Measurements from ENCODE around the gene RIC8A.

DNA sequence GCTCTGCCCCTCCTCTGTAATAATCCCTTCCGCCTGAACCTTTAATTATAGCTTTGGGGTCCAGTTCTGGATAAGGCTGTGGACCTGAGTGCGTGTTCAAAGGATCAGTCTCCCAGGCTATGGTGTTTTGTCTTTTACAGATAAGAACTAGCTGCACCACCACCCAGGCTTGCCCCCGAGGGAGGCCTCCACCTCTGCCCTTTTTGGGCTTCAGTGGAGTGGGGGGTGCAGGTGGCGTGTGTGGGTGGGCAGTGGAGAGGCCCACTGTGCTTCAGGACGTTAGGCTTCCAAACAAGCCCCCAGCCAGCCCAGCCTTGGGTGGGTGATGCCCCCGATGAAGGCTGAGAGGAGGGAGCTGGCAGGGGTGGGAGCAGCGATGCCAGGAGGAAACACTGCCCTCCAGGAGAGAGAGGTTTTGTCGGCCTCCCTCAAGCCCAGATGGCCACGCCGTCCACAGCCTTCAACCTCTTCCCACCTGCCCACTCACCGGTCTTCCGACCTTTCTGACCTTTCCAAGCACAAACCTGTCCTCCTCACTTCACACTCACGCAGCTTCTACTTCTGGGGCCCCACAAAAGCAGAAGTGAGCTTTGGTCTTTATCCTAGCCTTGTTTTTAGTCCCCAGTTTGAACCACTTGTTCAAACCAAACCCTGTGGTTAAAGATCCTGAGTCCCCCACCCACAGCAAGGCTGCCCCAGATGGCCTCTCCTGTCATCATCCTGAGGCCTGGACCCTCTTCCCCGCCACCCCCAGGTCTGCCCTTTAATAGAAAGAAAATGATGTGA, 49.6 kb downstream of the RIC8A start:
- TF ChIP-seq, protein P1, sequence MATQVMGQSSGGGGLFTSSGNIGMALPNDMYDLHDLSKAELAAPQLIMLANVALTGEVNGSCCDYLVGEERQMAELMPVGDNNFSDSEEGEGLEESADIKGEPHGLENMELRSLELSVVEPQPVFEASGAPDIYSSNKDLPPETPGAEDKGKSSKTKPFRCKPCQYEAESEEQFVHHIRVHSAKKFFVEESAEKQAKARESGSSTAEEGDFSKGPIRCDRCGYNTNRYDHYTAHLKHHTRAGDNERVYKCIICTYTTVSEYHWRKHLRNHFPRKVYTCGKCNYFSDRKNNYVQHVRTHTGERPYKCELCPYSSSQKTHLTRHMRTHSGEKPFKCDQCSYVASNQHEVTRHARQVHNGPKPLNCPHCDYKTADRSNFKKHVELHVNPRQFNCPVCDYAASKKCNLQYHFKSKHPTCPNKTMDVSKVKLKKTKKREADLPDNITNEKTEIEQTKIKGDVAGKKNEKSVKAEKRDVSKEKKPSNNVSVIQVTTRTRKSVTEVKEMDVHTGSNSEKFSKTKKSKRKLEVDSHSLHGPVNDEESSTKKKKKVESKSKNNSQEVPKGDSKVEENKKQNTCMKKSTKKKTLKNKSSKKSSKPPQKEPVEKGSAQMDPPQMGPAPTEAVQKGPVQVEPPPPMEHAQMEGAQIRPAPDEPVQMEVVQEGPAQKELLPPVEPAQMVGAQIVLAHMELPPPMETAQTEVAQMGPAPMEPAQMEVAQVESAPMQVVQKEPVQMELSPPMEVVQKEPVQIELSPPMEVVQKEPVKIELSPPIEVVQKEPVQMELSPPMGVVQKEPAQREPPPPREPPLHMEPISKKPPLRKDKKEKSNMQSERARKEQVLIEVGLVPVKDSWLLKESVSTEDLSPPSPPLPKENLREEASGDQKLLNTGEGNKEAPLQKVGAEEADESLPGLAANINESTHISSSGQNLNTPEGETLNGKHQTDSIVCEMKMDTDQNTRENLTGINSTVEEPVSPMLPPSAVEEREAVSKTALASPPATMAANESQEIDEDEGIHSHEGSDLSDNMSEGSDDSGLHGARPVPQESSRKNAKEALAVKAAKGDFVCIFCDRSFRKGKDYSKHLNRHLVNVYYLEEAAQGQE (IDR thresholded peaks at IDR 0.05; ENCODE audit: low read depth, low read length) = no peak
- TF ChIP-seq, protein P2, sequence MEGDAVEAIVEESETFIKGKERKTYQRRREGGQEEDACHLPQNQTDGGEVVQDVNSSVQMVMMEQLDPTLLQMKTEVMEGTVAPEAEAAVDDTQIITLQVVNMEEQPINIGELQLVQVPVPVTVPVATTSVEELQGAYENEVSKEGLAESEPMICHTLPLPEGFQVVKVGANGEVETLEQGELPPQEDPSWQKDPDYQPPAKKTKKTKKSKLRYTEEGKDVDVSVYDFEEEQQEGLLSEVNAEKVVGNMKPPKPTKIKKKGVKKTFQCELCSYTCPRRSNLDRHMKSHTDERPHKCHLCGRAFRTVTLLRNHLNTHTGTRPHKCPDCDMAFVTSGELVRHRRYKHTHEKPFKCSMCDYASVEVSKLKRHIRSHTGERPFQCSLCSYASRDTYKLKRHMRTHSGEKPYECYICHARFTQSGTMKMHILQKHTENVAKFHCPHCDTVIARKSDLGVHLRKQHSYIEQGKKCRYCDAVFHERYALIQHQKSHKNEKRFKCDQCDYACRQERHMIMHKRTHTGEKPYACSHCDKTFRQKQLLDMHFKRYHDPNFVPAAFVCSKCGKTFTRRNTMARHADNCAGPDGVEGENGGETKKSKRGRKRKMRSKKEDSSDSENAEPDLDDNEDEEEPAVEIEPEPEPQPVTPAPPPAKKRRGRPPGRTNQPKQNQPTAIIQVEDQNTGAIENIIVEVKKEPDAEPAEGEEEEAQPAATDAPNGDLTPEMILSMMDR (IDR thresholded peaks at IDR 0.05) = no peak
